ENCODE measurements around the gene SEC61A1. TPM values are rescaled to one million over a fixed set of nuclear protein-coding genes. Genes with fewer than 3 reads are reported as not detected.

Gene SEC61A1
- polyA plus RNA-seq, 12 donors: 80.0 to 146 (median 107) TPM; not detected in 1

DNA sequence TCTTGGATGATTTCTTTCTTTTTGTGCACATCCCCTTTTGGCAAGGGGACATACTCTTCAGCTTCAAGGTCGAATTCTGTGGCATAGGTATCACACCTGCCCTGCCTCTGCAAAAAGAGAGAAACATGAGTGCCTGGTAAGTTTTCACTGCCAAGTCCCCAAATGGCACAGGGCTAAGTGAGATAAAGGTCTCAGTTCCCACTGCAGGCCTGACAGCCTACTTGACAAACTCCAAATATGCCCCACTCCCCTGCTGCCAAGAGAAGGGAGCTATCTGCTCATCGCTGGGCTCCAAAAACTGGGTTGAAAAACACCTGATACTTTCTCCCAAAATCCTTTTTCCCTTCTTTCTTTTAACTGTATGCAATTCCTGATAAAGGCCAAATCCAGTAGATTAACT is 48.4 kb downstream of the SEC61A1 start:
- DNase-seq: no peak

- DNase-seq: no peak
These were observed 51.0 kb downstream of the SEC61A1 start for GRCh38 chr3:128103136-128103676.

GRCh38 chr3:128107834-128108233 is 55.6 kb downstream of the SEC61A1 start:
- no peak for DNase-seq

- no peak for DNase-seq
These were observed 58.9 kb downstream of the SEC61A1 start for GRCh38 chr3:128111147-128111546.

GRCh38 chr3:128112357-128112968 is 60.2 kb downstream of the SEC61A1 start:
- no peak for DNase-seq

- no peak for DNase-seq
These were observed 61.9 kb downstream of the SEC61A1 start for GRCh38 chr3:128113817-128114794.

Other genes with a start within 250 kb of the SEC61A1 start
- gene MGLL, start 229.9 kb upstream of the SEC61A1 start, polyA plus RNA-seq (ENCODE audit: insufficient read length in 12 of 12): 10 to 100 TPM in 11 of 12 donors, not detected in 1; 16.2 to 29.9 (median 24.6) TPM
- 10 to 100 TPM in 9 of 12 donors, 1 to 10 TPM in 2, not detected in 1; 5.8 to 35.5 (median 17.7) TPM for gene KBTBD12, start 137.2 kb upstream of the SEC61A1 start, polyA plus RNA-seq (ENCODE audit: insufficient read length in 12 of 12)
- gene RUVBL1, start 71.4 kb downstream of the SEC61A1 start, polyA plus RNA-seq (ENCODE audit: insufficient read length in 12 of 12): 10 to 100 TPM in 11 of 12 donors, not detected in 1; 22.7 to 46.6 (median 33.7) TPM
- gene EEFSEC, start 101.0 kb downstream of the SEC61A1 start, polyA plus RNA-seq (ENCODE audit: insufficient read length in 12 of 12): 10 to 100 TPM in 11 of 12 donors, not detected in 1; 13.4 to 22.2 (median 15.3) TPM